ENCODE results near the gene GABBR2. TPM values are rescaled to one million over a fixed set of nuclear protein-coding genes. Genes with fewer than 3 reads are reported as not detected.

Gene GABBR2
- total and polyA plus RNA-seq, 12 donors, result under 0.01 to 1.3 (median 0.45) TPM

DNA sequence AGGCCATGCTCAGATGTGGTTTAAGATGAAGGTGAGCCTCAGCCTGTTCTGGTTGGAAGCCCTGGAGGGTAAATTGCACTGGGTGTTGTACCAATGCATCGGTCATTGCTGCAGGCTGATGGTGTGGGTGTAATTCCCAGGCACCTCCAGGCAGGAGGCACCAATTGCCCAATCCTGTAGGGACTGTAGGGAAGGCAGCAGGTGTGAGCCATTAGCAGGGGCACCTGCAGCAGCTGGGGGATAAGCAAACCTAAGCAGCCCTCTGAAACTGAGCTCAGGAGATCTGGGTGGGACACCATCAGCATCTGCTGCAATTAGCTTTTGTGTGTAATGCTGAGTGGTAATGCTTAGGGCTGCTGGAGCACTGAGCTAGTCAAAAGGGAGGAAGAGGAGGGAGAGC lies 263.2 kb downstream of the GABBR2 start:
- peaks cover 0 to 3% (median 0%) of the 10 kb centered on the region in 11 donors for H3K9me3 ChIP-seq
- intact Hi-C loops (cut with DNase I), result no loop called here
- no peak overlapping the region for H3K4me3 ChIP-seq
- DNase-seq (no peak), ATAC-seq (no peak)
- no peaks in the 10 kb centered on the region for H3K4me1 ChIP-seq
- no peaks in the 10 kb centered on the region for H3K36me3 ChIP-seq
- H3K27me3 ChIP-seq, result peaks cover 0 to 26% (median 14%) of the 10 kb centered on the region in 7 donors
- TF ChIP-seq CTCF (IDR thresholded peaks at IDR 0.05), result no peak
- no peak overlapping the region for H3K27ac ChIP-seq
- whole genome bisulfite sequencing, 2 donors, result 89 to 95% methylated on average over 1 of the region's 1 CpG

GRCh38 chr9:98444601-98445000 lies 264.1 kb downstream of the GABBR2 start:
- 92 to 93% methylated on average over 13 of the region's 13 CpGs for WGBS, 2 donors
- TF ChIP-seq CTCF (IDR thresholded peaks at IDR 0.05), result no peak
- ATAC-seq (no peak), DNase-seq (no peak)
- no peak overlapping the region for H3K4me3 ChIP-seq
- peaks cover 0 to 35% (median 19%) of the 10 kb centered on the region in 7 donors for H3K27me3 ChIP-seq
- H3K9me3 ChIP-seq, result no peaks in the 10 kb centered on the region
- H3K27ac ChIP-seq, result no peak overlapping the region
- H3K4me1 ChIP-seq, result no peaks in the 10 kb centered on the region
- H3K36me3 ChIP-seq, result no peaks in the 10 kb centered on the region
- intact Hi-C loops (cut with DNase I), result no loop called here

DNA sequence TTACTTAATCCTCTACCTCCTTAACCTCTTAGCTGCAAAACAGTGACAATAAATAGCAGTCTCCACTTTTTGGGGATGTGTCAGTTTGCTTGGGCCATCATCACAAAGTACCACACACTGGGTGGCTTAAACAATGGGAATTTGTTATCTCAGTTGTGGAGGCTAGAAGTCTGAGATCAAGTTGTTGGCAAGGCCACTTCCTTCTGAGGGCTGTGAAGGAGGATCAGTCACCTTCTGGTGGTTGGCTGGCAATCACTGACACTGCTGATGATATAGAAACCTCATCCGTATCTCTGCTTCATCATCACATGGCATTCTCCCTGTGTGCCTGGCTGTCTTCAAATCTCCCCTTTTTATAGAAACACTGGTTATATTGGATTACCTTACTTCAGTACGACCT lies 266.2 kb downstream of the GABBR2 start:
- no peak for TF ChIP-seq CTCF (IDR thresholded peaks at IDR 0.05)
- Histone ChIP-seq H3K4me3 (no peak overlapping the region), H3K4me1 (no peaks in the 10 kb centered on the region), H3K36me3 (no peaks in the 10 kb centered on the region), H3K27me3 (peaks cover 0 to 35% (median 15%) of the 10 kb centered on the region in 7 donors), H3K27ac (no peak overlapping the region), H3K9me3 (no peaks in the 10 kb centered on the region)
- 51 to 68% methylated on average over 2 of the region's 2 CpGs for WGBS, 2 donors
- ATAC-seq (no peak), DNase-seq (no peak)
- intact Hi-C loops (cut with DNase I), result no loop called here

DNA sequence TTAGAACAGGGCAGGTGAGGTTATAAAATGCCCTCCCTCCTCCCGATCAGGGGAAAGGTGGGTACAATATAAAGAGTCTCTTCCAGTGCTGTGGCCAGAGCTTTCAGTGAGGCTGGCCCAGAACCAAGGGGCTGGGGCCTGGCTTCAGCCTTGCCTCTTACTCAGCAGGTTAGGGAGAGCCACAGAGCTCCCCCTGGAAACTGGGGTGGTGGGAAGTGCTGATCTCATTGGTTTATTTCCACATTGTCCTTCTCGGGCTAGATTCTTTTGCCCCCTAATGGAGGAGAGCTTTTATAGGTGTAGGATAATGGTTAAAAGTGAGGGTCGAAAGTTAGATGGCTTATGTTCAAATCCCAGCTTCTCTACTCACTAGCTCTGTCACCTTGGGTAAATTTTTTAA lies 266.6 kb downstream of the GABBR2 start:
- no peak for DNase-seq
- no peak for ATAC-seq
- intact Hi-C loops (cut with DNase I), result no loop called here
- H3K27me3 ChIP-seq, result peaks cover 0 to 35% (median 15%) of the 10 kb centered on the region in 7 donors
- 55 to 57% methylated on average over 3 of the region's 3 CpGs for WGBS, 2 donors
- no peaks in the 10 kb centered on the region for H3K9me3 ChIP-seq
- H3K4me1 ChIP-seq, result no peaks in the 10 kb centered on the region
- no peak for TF ChIP-seq CTCF (IDR thresholded peaks at IDR 0.05)
- H3K4me3 ChIP-seq, result no peak overlapping the region
- no peak overlapping the region for H3K27ac ChIP-seq
- H3K36me3 ChIP-seq, result no peaks in the 10 kb centered on the region
